Measurements from ENCODE around the gene GNG13. TPM values are rescaled to one million over a fixed set of nuclear protein-coding genes. Genes with fewer than 3 reads are reported as not detected.

Gene GNG13
- total RNA-seq, 2 experiments from 2014 or later = not detected

DNA sequence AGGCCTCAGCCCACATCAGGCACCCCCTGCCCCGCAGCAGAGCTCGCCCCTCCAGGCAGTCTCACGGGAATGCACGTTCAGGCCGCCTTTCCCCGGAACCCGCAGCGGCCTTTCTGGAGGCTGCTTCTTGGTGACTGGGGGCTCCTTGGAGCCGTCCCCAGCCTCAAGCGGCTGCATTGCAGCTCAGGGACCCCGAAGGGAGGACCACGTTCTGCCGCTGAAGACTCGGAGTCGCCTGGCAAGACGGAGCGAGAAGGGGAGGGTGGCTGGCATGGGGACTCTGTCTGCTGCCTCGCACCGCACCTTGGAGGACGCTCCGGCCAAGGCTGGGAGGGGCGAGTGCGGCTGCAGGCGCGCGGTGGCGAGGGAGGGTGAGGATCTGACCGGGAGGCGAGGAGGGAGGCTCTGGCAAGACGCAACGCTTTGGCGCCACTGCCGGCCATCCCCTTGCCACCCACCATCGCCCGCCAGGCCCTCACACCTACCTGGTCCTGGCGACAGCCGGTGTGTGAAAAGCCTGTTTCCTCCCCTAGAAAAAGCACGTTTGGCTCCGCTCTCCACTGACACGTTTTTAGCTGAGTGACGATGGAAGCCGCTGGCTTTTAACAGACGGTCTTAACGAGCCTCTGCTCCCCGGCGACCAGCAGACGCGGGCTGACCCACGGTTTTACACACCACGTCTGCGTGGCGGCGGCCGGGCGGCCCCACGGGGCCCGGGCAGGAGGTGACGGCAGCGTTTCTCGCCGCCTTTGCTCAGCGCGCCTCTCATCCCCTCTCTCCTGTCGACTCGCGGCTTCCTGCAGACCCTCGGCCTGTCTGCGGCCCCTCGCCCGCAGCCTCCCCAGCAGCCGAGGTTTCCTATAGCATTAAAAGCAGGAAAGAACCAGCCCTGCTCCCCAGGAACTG lies 16.7 kb upstream of the GNG13 start:
- H3K4me3 Mint-ChIP-seq = no peak overlapping the region
- no peaks in the 10 kb centered on the region for H3K9me3 Mint-ChIP-seq
- no peak overlapping the region for H3K27ac Mint-ChIP-seq
- DNase-seq (no peak), ATAC-seq (no peak)
- ChIA-PET POLR2A (interaction anchor here (0.6 kb wide), 1 partner anchor 152 kb away, joined by 4 read pairs; no protein-coding TSS in a partner anchor), CTCF (no interaction called here)
- H3K4me1 Mint-ChIP-seq (ENCODE audit: low read depth) = peaks cover 8% of the 10 kb centered on the region
- TF ChIP-seq, protein P1, sequence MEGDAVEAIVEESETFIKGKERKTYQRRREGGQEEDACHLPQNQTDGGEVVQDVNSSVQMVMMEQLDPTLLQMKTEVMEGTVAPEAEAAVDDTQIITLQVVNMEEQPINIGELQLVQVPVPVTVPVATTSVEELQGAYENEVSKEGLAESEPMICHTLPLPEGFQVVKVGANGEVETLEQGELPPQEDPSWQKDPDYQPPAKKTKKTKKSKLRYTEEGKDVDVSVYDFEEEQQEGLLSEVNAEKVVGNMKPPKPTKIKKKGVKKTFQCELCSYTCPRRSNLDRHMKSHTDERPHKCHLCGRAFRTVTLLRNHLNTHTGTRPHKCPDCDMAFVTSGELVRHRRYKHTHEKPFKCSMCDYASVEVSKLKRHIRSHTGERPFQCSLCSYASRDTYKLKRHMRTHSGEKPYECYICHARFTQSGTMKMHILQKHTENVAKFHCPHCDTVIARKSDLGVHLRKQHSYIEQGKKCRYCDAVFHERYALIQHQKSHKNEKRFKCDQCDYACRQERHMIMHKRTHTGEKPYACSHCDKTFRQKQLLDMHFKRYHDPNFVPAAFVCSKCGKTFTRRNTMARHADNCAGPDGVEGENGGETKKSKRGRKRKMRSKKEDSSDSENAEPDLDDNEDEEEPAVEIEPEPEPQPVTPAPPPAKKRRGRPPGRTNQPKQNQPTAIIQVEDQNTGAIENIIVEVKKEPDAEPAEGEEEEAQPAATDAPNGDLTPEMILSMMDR (IDR thresholded peaks at IDR 0.05) = no peak
- H3K36me3 Mint-ChIP-seq (ENCODE audit: low read depth) = no peaks in the 10 kb centered on the region
- H3K27me3 Mint-ChIP-seq = peaks cover 20% of the 10 kb centered on the region
- intact Hi-C loops (cut with micrococcal nuclease) = loop anchor here (10.0 kb wide), 1 partner anchor 238 kb away; no protein-coding TSS in a partner anchor

DNA sequence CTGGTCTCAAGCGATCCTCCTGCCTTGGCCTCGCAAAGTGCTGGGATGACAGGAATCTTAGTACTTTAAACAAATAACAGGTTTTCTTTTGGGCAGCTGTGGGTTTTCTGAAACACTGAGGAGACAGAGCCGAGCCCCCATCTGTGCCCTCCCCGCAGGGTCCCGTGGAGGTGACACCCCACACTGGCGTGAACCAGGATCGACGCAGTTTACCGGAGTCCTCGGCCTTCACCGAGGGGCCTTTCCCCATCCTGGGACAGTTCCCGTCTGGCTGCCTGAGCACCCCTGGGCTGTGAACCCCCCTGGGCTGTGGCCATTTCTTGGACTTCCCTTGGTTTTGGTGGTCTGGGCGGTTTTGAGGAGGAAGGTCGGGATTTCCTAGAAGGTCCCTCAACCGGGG lies 15.3 kb upstream of the GNG13 start:
- H3K36me3 Mint-ChIP-seq (ENCODE audit: low read depth) = no peaks in the 10 kb centered on the region
- no peak for ATAC-seq
- no peak for DNase-seq
- ChIA-PET POLR2A (interaction anchor here (0.6 kb wide), 1 partner anchor 10 kb away, joined by 3 read pairs; no protein-coding TSS in a partner anchor), CTCF (interaction anchor here (1.0 kb wide), 1 partner anchor 239 kb away, joined by 4 read pairs; no protein-coding TSS in a partner anchor)
- peaks cover 21% of the 10 kb centered on the region for H3K27me3 Mint-ChIP-seq
- TF ChIP-seq, protein P1 (IDR thresholded peaks at IDR 0.05) = no peak
- H3K4me3 Mint-ChIP-seq = no peak overlapping the region
- H3K4me1 Mint-ChIP-seq (ENCODE audit: low read depth) = peaks cover 8% of the 10 kb centered on the region
- no peak overlapping the region for H3K27ac Mint-ChIP-seq
- H3K9me3 Mint-ChIP-seq = no peaks in the 10 kb centered on the region
- intact Hi-C loops (cut with micrococcal nuclease) = loop anchor here (10.0 kb wide), 1 partner anchor 239 kb away; no protein-coding TSS in a partner anchor

DNA sequence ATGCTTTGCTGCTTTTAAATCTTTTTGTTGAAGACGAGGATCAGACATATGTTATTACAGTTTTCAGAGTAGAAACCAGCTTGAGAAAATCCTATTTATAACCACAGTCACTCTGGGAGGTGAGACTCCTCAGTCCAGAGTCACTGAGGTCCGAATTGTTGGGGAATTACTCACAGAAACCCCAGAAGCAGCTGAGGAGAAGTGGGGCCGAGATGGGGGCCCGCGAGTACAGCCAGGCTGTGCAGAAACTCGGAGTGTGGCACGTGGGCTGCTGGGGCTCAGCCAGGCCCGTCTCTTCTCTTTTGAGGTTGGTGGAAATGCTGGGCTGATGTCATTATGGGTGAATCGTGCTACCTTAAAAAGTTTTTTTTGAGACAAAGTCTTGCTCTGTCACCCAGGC lies 14.4 kb upstream of the GNG13 start:
- Mint-ChIP-seq H3K36me3 (ENCODE audit: low read depth) (no peaks in the 10 kb centered on the region), H3K4me3 (no peak overlapping the region), H3K27ac (no peak overlapping the region), H3K27me3 (peaks cover 18% of the 10 kb centered on the region), H3K9me3 (no peaks in the 10 kb centered on the region), H3K4me1 (ENCODE audit: low read depth) (peaks cover 6% of the 10 kb centered on the region)
- ChIA-PET POLR2A (no interaction called here), CTCF (interaction anchor here (1.0 to 1.2 kb wide), 2 partner anchors 240 to 241 kb away, joined by 3 to 4 read pairs; no protein-coding TSS in a partner anchor)
- TF ChIP-seq, protein P1 (IDR thresholded peaks at IDR 0.05) = no peak
- intact Hi-C loops (cut with micrococcal nuclease) = loop anchor here (10.0 kb wide), 1 partner anchor 240 kb away; no protein-coding TSS in a partner anchor
- no peak for ATAC-seq
- no peak for DNase-seq

DNA sequence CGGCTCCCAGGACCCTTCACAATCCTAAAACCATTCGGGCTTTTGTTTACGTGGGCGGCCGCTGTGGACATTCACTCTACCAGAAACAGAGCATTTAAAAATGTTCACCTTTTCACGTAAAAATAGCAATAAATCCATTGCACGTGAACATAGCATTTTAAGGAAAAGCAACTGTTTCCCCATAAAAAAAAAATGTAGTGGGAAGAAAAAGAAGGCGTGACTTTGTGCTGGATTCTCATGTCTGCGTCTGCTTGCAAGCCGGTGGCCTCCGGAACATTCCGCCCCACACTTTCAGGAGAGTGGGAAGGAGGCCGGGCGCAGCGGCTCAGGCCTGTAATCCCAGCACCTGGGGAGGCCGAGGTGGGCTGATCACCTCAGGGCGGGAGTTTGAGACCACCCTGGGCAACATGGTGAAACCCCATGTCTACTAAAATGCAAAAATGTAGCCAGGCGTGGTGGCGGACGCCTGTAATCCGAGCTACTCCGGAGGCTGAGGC lies 13.4 kb upstream of the GNG13 start:
- no peak overlapping the region for H3K27ac Mint-ChIP-seq
- POLR2A ChIA-PET = no interaction called here
- TF ChIP-seq, protein P1 (IDR thresholded peaks at IDR 0.05) = peak; percentile 9
- ATAC-seq (no peak), DNase-seq (no peak)
- intact Hi-C loops (cut with micrococcal nuclease) = loop anchor here (10.0 kb wide), 1 partner anchor 241 kb away; no protein-coding TSS in a partner anchor
- peaks cover 3% of the 10 kb centered on the region for H3K4me1 Mint-ChIP-seq (ENCODE audit: low read depth)
- CTCF ChIA-PET = interaction anchor here (0.8 to 1.2 kb wide), 4 partner anchors 241 to 290 kb away, joined by 3 to 5 read pairs (median 3); no protein-coding TSS in a partner anchor
- no peaks in the 10 kb centered on the region for H3K36me3 Mint-ChIP-seq (ENCODE audit: low read depth)
- peaks cover 15% of the 10 kb centered on the region for H3K27me3 Mint-ChIP-seq
- no peaks in the 10 kb centered on the region for H3K9me3 Mint-ChIP-seq
- no peak overlapping the region for H3K4me3 Mint-ChIP-seq
